ENCODE measurements around the gene TNS1. TPM values are rescaled to one million over a fixed set of nuclear protein-coding genes. Genes with fewer than 3 reads are reported as not detected.

The TNS1 gene
- total RNA-seq, 1 donor from 2014 or later: 1.6 TPM

DNA sequence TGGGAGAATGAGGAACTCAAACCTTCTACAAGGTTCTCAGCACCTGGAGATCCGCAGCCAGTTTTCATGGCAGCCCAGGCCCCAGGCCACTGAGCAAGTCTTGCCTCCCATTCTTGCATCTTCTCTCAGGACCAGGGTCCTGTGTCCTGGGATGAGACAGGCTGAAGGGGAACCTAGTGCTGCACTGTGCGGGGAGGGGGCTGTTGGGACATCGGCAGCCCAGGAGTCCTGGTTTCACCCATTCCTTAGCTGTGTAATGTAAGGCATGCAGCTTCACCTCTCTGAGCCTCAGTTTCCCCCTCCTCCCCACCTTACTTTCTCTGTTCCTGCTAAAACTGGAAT, 43.9 kb downstream of the TNS1 start:
- Histone ChIP-seq H3K4me3 (ENCODE audit: low read depth, low read length) (no peak overlapping the region), H3K36me3 (ENCODE audit: control insufficient read depth, insufficient read depth, low read length) (no peaks in the 10 kb centered on the region), H3K27me3 (ENCODE audit: control insufficient read depth, insufficient read depth, low read length) (no peaks in the 10 kb centered on the region)
- TF ChIP-seq, protein P1, sequence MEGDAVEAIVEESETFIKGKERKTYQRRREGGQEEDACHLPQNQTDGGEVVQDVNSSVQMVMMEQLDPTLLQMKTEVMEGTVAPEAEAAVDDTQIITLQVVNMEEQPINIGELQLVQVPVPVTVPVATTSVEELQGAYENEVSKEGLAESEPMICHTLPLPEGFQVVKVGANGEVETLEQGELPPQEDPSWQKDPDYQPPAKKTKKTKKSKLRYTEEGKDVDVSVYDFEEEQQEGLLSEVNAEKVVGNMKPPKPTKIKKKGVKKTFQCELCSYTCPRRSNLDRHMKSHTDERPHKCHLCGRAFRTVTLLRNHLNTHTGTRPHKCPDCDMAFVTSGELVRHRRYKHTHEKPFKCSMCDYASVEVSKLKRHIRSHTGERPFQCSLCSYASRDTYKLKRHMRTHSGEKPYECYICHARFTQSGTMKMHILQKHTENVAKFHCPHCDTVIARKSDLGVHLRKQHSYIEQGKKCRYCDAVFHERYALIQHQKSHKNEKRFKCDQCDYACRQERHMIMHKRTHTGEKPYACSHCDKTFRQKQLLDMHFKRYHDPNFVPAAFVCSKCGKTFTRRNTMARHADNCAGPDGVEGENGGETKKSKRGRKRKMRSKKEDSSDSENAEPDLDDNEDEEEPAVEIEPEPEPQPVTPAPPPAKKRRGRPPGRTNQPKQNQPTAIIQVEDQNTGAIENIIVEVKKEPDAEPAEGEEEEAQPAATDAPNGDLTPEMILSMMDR (IDR thresholded peaks at IDR 0.05; ENCODE audit: insufficient read depth, low read length, severe bottlenecking): no peak
- DNase-seq (ENCODE audit: low read depth) (no peak), FAIRE-seq (no peak)

GRCh38 chr2:217958206-217958883, 44.5 kb downstream of the TNS1 start:
- DNase-seq (ENCODE audit: low read depth) (no peak), FAIRE-seq (no peak)
- no peaks in the 10 kb centered on the region for H3K27me3 ChIP-seq (ENCODE audit: control insufficient read depth, insufficient read depth, low read length)
- H3K4me3 ChIP-seq (ENCODE audit: low read depth, low read length): no peak overlapping the region
- no peaks in the 10 kb centered on the region for H3K36me3 ChIP-seq (ENCODE audit: control insufficient read depth, insufficient read depth, low read length)
- TF ChIP-seq, protein P1 (IDR thresholded peaks at IDR 0.05; ENCODE audit: insufficient read depth, low read length, severe bottlenecking): no peak

DNA sequence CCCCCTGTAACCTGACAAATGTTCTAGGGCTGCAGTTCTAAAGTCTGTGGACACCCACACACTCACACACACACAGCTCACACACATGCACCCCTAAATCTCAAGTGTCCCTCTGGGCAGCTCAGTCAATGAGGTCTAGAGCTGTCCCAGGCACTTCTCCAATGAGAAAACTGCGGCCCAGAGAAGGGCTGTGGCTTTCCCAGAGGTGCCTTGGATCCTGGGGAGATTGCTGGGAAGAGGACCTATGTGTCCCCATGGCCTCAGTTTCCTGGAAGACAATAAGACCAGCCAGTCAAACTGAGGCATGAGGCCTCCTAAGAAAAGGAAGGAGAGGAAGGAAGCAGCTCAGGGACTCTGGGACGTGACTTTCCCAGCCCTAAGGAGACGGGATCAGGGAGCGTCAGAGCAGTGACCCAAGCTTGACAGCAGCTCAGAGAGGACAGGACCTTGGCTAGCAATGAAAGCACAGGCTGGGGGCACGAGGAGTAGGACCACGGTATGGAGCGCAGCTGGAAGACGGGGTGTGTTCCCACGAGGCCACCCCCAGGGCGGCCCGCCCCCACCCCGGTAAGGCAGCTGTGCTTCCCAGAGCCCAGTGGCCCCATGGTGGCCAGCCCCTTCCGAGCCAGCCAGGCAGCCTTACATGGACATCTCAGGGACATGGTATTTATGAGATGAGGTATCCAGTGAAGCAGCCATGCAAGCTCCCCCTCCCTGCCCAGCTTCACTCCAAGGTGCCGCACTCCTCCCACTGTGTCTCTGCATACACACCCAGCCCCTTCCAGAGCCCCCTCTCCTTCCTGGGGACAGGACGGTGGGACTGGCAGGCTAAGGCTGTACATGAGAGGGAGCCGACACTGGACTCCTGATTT, 46.0 kb downstream of the TNS1 start:
- TF ChIP-seq, protein P1 (IDR thresholded peaks at IDR 0.05; ENCODE audit: insufficient read depth, low read length, severe bottlenecking): no peak
- Histone ChIP-seq H3K27me3 (ENCODE audit: control insufficient read depth, insufficient read depth, low read length) (no peaks in the 10 kb centered on the region), H3K4me3 (ENCODE audit: low read depth, low read length) (no peak overlapping the region), H3K36me3 (ENCODE audit: control insufficient read depth, insufficient read depth, low read length) (no peaks in the 10 kb centered on the region)
- DNase-seq (ENCODE audit: low read depth) (no peak), FAIRE-seq (peak; percentile 50)

GRCh38 chr2:217955881-217956493, 46.8 kb downstream of the TNS1 start:
- H3K36me3 ChIP-seq (ENCODE audit: control insufficient read depth, insufficient read depth, low read length): no peaks in the 10 kb centered on the region
- TF ChIP-seq, protein P1 (IDR thresholded peaks at IDR 0.05; ENCODE audit: insufficient read depth, low read length, severe bottlenecking): no peak
- no peak overlapping the region for H3K4me3 ChIP-seq (ENCODE audit: low read depth, low read length)
- FAIRE-seq (no peak), DNase-seq (ENCODE audit: low read depth) (no peak)
- H3K27me3 ChIP-seq (ENCODE audit: control insufficient read depth, insufficient read depth, low read length): no peaks in the 10 kb centered on the region

- H3K4me3 ChIP-seq (ENCODE audit: low read depth, low read length): no peak overlapping the region
- no peaks in the 10 kb centered on the region for H3K27me3 ChIP-seq (ENCODE audit: control insufficient read depth, insufficient read depth, low read length)
- no peaks in the 10 kb centered on the region for H3K36me3 ChIP-seq (ENCODE audit: control insufficient read depth, insufficient read depth, low read length)
- no peak for FAIRE-seq
- TF ChIP-seq, protein P1 (IDR thresholded peaks at IDR 0.05; ENCODE audit: insufficient read depth, low read length, severe bottlenecking): no peak
- no peak for DNase-seq (ENCODE audit: low read depth)
Observed at GRCh38 chr2:217954971-217955740, 47.6 kb downstream of the TNS1 start.
